Ovary (tissue), 3 donors: ENCODE measurements around the gene PDIA2.

Experiments used
- CTCF ChIP-seq, 3 donors: fragments of 450-650 bp in 2 of 3; fragments of 200-600 bp in 1 of 3; IDR thresholded peaks; one replicate each; pipeline versions ENCODE4 v1.5.1 to v1.8.0; 2016 to 2022; ENCODE audit warnings: antibody characterized with exemption in 3 of 3, mild to moderate bottlenecking in 1 of 3
- EP300 ChIP-seq: sonication (generic); formaldehyde crosslinking; IDR thresholded peaks from one replicate; pipeline ENCODE4 v1.6.1; 2017; ENCODE audit warnings: antibody characterized with exemption
- POLR2A ChIP-seq: fragments of 450-650 bp; IDR thresholded peaks from one replicate; pipeline ENCODE4 v1.6.1; 2017; ENCODE audit warnings: antibody characterized with exemption, mild to moderate bottlenecking, moderate library complexity
- donor health status: DM: no; HTN: no; CAD: no.

DNA sequence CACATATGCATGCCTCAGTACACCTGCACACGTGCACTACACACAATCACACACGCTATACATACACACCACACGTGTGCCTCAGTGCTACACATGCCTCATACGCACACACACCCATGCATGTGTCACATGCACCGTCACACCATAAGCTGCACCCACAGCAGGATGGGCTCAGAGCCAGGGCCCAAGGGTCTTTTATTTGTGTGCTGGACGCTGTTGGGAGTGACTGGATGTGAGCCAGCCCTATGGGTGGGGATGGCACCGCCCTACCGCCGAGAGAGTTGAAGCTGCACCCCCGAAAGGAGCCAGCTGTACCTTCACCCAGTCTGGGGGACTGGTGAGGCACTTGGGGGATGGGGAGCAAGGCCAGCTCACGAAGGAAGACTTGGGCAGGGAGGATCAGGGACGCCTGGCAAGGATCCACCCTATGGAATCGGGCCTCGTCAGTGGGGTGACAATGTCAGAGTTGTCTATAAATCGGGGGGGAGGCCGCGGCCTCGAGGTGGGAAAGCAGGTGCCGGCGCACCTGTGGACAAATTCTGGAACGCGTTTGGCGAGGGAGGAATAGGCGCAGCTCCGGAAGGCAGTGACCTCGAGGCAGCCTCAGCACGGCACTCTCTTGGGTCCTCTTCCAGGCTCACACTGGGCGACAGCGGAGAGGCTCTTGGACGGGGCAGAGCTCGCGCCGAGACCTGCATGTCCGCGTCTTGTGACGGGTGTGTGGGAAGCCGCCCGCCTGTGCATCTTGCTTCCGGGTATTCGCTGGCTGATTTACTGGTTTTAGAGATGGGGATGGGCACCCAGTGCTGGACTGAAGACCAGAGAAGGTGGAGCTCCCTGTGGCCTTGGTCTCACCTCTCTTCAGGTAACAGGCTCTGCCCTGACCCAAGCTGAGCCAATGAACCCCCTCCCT is 14.6 kb upstream of the PDIA2 start:
- TF ChIP-seq CTCF (IDR thresholded peaks at IDR 0.05) (no peak), POLR2A (no peak), EP300 (no peak)
